ENCODE results near the gene NR3C2.
"Not testable (repeated sequence)": the region's sequence is repeated elsewhere in the genome, so short reads cannot be mapped to it uniquely, and the experiment has no call there.

Gene NR3C2

DNA sequence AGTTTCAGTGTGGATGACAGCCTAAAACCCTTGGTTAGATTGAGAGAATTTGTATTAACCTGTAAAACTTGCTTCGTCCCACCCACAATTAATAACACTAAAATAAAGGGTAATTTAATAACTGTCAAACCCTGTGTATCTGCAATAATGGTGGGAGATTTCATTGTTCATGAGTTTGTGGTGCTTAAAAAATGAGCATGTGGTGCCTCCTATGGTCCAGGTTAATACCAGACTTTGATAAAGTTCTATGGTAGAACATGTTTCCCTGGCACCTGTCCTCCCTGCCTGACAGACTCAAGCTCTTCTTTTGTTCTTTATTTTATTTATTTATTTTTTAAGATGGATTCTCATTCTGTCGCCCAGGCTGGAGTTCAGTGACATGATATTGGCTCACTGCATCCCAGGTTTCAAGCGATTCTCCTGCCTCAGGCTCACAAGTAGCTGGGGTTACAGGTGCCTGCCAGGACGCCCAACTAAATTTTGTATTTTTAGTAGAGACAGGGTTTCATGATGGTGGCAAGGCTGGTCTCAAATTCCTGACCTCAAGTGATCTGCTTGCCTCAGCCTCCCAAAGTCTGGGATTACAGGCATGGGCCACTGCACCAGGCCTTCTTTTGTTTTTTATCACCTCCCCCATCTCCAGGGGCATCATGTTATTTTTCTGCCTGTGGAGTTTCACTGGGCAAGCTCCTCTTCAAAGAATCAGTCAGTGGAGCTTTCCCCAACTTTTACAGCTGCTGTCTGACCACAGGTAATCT lies 289.2 kb downstream of the NR3C2 start:
- no peak for DNase-seq

DNA sequence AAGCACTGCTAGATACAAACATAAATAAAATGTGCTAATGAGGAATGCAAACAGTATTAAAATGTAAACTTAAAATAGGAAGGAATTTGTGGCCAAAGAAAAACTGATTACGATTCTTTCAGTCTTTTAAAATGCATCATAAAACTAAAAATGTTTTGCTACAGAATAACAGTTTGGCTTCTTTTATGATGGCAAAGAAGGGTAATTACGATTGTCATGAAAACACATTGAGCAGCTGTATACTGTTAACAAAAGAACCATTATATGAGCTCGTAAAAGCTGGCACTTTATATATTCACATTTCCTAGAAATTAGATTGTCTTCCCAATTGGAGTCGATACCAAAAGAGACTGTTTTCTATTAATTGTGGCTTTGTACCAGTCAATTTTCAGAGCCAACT lies 290.4 kb downstream of the NR3C2 start:
- DNase-seq: no peak

DNA sequence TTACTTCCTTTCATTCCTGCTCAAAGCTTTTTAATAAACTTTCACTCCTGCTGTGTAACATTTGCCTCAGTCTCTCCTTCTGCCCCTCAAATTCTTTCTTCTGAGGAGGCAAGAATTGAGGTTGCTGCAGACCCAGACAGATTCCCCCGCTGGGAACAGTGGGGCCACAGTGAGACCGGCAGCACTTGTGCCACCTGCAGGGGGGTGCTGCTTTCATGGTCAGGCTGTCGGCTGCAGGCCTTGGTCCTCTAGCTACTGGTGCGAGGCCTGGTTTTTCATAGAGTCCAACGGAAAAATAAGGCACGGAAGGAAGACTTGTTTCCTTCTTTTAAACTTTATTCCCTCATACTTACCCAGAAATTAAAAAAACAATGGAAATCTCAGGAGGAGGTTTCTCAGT lies 296.7 kb downstream of the NR3C2 start:
- no peak for DNase-seq

DNA sequence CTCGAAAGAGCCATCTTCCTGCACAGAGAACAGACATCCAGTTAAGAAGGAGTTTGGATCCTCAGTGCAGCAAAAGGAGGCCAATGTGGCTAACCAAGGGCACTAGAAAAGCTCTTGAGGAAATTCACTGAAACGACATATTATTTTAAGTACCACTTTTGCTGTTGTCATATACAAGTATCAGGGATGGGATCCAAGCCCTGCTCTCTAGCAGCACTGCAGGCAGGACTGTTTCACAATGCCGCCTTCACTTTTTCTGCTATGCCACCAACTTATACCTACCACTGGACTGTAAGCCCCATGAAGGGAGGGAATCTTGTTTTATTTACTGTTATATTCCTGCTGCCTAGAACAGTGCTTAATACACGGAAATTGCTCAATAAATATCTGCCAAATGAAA lies 299.0 kb downstream of the NR3C2 start:
- no peak for DNase-seq

DNA sequence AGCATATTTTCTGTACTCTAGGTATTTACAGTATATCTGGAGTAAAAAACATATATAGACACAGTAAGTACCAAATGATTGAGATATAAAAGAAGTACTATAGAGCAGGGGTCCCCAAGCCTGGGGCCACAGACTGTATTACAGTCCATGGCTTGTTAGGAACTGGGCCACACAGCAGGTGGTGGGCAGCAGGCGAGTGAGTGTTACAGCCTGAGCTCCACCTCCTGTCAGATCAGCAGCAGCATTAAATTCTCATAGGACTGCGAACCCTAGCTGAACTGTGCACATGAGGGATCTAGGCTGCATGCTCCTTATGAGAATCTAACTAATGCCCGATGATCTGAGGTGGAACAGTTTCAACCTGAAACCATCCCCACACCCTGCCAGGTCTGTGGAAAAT lies 300.7 kb downstream of the NR3C2 start:
- DNase-seq: no peak

DNA sequence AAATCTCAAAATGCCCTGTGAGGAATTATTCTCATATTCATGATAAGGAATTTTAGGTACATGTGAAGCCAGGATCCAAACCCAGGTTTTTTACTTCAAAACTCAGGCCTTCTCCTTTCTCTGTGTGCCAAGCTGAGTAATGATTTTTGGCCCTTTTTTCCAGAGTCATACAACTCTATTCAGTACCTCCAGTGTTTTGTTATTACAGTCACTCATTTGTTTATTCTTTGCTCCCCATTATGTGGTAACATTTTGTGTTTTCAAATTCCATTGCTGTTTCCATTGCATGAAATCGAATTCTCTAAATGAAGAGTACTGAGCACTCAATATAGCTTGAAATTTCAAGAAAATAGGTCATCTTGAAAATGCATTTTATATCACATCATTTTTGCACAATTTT lies 315.4 kb downstream of the NR3C2 start:
- no peak for DNase-seq

DNA sequence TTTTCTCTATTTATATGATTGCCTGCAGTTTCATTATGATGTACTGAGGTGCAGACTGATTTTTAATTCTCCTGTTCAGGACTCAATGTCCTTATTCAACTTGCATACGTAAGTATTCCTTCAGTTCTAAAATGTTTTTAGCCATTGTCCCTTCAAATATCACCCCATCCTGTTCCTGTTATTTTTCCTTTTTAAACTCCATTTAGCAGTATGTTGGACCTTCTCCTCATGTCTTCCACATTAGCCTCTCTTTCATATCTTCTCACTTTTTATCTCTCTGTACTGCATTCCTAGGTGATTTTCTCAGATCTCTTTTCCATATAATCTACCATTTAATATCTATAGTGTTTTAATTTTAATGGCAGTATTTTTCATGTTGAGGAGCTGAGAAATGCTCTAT lies 317.7 kb downstream of the NR3C2 start:
- no peak for DNase-seq

DNA sequence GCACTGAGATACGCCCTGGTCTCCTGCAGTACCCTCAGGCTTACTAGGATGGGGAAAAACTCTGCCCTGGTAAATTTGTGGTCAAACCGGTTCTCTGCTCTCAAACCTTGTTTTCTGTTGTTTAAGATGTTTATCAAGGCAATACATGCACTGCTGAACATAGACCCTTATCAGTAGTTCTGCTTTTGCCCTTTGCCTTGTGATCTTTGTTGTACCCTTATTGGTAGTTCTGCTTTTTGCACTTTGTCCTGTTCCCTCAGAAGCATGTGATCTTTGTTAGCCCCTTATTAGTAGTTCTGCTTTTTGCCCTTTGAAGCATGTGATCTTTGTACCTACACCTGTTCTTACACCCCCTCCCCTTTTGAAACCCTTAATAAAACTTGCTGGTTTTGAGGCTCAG lies 319.1 kb downstream of the NR3C2 start:
- not testable (repeated sequence) for DNase-seq

DNA sequence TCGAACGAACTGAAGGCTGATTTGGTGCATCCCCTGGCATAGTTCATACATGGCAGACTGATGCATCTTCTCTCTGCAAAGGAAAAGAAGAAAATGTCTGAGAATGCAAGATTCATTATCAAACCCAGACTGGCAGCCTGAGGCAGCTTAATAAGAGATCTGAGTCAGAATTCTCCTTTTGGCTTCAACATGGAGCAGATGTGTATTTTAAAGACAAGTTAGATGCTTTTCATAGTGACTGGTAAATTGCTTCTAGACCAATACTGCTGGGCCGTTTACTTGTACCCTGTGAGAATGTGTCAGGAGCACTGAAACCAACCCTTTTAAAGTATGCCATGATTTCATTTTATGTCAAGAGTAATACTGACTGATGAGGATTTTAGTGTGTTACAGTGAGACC lies 322.0 kb downstream of the NR3C2 start:
- DNase-seq: no peak

DNA sequence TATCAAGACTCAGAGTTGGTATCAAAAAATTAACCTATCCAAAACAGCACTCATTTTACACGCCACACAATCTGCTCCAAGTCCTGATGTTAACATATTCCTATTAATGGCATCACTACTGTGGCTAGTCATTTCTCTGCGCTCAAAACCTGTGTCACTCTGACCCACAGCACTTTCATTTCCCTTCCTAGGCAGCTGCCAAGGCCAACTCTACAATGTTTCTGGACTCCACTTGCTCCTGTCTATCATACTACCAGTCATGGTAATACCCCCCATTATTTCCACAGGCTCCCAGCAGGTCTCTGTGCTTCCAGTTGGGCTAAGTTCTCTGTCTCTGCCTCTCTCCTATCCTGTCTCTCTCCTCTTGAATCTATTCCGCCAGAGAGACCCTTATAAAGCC lies 323.6 kb downstream of the NR3C2 start:
- no peak for DNase-seq

DNA sequence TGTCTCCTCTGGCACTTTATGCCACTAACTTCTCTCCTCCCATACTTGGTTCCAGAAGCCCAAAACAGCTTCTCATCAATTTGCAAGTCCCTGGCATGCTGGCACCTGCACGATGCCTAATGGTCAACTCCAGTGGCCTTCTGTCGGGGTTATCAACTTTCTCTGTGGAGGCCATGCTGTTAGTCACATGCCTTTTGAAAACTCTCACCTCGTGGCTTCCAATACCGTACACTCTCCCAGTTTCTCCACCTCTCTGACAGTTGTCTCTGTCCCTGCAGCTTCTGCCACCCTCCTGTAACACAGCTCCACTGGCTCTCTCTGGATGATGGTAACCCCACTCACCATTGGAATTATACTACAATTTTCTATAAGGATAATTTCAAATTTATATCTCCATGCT lies 324.0 kb downstream of the NR3C2 start:
- DNase-seq: no peak

DNA sequence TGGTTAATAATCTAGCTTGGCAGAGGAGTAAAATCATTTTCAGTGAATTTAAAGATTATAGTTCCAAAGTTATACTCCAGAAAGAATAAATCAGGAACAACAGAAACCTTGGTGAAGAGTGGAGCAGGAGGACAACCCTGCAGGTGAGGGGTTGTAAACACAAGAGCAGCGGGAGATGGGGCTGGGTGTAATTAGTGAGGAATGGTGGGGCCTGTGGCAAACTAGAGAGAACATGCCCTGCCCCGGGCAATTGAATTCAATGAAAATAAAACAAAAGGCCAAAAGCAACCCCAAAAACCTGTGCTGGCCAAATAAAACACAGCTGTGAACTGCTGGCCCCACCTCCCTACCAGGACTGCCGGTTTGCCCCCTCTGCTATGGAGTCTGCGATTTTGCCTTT lies 325.2 kb downstream of the NR3C2 start:
- no peak for DNase-seq

DNA sequence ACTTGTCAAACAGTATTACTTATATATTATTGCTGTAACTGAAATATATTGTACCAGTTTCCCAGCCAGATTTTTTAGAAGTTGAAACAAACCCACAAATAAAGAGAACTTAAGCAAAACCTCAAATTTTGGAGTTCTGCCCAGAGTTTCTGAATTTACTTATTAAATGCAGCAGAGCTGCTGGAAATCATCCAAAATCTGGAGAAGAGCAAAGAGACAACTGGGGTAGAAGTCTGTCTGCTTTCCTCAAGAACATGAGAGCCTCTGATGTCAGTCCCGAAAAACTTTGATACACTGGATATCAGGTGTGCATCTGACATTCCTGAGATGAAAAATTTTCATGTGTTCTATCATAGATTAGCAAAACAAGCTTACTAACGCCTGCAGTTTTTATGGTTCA lies 325.9 kb downstream of the NR3C2 start:
- no peak for DNase-seq

DNA sequence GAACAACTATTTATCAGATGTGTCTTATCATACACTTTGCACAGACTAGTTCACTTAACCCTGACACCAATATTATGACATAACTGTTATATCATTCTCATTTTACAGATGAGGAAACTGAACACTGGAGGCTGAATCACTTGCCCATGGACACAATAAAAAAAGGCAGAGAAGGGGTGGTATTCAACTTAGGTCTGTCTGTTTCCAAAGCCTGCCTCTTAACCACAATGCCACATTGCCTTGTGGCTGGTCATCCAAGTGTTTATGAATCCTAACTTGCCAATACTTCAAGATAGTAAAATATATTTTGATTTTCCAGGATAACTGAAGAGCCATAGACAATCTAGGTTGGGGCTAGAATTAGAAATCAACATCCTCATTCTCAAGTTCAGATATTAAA lies 327.8 kb downstream of the NR3C2 start:
- no peak for DNase-seq

DNA sequence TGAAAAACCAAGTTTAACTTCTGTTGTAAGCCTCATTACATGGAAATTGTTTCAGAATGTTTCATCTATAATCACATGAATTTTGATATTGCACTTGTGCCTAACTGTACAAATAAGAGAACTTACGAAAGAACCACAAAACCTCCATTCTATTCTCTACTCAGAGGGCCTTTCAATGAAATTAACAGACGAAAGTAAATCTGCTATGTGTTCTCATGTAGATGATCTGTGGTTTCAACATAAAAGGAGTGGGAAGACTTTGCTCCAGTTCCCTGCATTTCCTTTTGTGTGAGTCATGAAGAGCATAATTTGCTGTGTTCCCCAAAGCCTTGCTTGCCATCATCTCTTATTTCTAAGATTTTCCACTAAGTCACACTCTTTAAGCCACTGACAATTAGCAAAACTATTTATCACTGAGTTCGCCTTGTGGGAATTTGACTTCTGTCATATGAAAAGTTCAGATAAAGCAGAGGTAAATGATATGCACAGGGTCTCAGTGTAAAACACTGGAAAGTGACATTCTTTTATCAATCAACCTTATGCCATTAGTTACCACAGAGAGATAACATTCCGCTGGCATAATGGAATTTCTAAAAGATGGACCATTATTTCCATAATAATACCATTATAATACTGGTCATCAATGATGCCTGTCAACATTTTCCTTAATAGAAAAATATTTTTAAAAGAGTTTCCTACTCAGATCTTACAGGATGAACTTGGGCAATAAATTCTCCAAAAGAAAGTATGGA lies 329.8 kb downstream of the NR3C2 start:
- DNase-seq: peak; percentile 77

DNA sequence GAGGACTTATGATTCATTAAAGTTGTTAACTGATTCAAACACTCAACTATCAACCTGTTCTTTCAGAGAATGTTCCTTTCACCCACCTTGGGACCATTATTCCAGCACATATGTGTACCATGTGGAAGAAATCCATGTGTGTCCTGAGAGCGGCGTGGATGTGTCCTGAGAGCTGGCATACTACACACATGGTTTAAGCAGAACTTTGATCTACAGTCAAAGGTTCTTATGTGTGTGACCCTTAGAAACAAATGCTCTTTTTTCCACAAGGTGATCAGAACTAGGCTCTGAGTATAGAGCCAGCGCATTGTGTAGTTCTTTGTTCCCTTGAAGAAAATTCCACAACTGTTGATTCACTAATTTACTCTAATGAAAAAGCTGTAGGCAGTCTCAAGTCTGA lies 332.0 kb downstream of the NR3C2 start:
- DNase-seq: no peak

DNA sequence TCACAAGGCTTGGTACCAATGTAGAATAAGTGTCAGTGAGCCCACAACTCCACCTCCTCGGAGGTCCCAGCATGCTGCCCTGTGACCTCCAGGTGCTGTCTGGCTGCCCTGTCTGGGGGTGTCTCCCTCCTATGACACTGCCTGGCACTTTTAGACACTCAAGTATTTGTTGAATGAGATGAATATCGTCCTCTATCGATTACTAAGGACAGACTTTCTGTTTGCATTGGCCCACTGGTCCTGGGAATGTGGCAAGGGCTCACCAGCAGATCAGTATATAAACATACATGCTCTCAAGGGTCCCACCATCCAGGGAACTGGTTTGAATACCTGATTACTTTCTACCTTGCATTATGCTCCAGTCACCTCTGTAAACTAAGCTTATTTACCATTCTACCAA lies 333.0 kb downstream of the NR3C2 start:
- no peak for DNase-seq

DNA sequence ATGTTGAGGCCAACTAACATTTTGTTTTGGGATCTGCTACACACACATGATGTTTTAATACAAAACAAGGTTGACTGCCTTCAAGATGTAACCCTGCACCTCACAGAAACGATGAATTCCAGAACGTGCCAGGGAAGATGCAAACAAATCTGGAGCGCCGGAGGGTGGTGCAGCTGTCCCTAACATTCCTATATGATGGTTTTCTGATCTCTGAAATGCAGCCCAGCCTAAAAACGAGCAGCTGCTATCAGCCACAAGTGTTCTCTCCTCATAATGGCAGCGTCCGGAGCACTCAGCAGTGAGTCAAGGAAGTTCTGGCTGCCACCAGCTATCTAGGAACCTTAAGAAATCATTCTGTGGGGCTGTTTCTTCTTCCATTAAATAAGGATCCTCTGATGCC lies 333.4 kb downstream of the NR3C2 start:
- DNase-seq: no peak

DNA sequence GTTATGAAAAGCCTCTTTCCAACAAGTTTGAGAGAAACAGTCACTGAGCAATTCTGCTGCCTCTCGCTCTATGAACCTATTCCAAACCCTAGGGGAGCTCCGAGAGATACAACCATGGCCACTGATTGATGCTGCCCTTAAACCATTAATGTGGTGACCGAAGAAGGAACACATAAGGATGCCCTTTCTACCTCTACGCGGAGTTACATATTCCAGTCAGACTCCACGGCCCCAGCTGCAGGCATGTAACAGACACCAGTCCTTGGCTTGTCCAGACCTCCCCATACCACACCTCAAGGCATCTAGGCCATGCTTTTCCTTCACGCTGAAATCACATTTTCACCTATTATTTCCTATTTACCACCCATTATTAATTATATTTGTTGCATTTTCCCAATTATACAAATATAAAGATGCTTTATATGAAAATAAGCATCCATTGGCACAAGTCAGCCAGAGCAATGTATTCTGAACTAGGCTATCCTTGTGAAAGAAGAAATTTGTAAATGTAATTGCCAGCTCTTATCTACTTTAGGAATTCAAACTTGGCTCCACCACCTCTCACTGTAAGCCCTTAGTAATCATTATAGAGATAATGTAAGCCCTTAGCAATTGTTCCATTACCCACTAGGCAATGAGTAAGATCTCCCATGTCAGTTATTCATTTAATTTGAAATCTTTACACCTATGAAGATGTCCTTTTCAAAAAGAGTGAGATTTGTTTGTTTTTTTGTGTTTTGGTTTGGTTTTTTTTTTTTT lies 338.4 kb downstream of the NR3C2 start:
- DNase-seq: no peak

DNA sequence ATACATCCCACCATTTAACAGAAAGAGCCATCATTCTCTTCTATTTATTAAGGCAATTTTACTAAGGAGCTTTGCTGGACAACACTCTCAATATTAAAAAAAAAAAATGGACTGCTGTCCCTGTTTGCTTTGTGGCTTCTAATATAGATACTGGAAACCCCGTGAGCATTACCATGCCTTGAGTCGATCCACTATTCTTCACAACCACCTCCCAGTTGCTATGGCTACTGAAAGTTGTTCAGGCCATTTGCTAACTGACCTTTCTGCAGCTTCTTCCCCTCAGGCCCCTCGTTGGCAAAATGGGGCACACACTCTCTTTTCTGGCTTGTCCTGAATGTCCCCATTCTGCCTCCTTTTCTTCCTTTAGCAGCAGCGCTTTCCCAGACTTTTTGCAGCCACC lies 340.4 kb downstream of the NR3C2 start:
- no peak for DNase-seq

DNA sequence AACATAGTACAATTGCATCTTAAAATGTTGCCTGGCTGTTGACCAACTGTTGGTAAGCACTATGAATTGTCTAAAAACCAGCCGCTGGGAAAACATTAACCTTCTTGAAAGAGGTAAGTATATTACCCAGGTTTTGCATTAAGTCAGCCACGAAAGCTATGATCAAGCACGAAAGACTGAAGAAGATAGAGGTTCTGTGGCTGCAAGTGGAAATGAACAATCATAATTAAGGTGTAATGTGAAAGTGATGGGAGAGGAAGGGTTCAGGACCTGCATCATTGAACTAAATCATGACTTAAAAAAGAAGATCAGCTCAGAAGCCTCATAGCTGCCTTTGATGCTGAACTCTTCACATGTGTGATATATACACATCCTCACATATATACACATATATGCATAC lies 341.0 kb downstream of the NR3C2 start:
- DNase-seq: no peak

DNA sequence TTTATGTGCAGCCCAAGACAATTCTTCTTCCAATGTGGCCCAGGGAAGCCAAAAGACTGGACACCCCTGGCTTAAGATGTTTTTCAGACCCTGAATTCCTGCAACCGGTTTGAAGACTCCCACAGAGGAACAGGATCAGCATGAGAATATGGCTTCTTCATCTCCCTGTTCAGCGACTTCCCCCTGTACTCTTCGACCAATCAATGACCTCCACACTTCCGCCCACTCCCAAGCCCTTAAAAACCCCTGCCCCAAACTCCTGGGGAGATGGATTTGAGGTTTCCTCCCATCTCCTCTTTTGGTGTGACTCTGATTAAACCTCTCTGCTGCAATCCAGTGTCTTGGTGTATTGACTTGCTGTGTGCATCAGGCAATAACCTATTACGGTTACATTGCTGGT lies 344.4 kb downstream of the NR3C2 start:
- DNase-seq: no peak

DNA sequence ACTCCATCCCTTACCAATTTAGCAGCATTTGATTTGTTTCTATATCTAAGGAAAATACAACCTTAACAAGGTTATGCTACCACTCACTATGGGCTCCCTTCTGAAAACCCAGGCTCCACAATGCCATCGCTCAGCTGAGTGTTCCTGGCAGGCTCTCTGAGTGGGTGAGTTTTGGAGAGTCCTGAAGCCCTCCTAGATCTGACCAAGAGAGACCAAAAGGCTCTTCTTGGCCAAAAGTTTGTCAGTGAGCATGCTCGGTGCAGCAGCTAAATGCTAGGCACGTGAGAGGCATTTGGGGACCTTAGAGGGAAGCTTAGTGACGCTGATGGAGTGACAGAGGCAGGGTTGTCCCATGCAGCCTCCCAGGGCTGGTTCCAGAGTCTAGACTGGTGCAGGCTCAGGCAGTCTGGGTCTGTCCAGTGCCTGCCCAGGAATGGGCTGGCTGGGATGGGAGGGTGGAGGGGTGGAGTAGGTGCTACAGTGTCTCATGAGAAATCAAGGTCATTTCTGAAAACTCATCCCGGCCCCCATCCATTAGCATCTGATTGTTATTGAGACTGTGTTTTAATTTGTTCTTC lies 346.8 kb downstream of the NR3C2 start:
- DNase-seq: no peak

DNA sequence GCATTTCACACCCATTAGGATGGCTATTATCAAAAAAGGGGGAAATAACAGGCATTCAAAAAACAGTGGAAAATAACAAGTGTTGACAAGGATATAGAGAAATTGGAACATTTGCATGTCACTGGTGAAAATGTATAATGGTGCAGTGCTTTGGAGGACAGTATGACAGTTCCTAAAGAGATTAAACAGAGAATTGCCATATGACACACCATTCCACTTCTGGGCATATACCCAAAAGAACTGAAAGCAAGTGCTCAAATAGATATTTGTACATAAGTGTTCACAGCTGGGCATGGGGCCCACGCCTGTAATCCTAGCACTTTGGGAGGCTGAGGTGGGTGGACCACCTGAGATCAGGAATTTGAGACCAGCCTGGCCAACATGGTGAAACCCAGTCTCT lies 348.1 kb downstream of the NR3C2 start:
- no peak for DNase-seq

Data from inflammatory macrophage treated with lipopolysaccharide for 4 hours (primary cell).